BJ (cell line): Measurements from ENCODE around the gene EIF3L. TPM values are rescaled to one million over a fixed set of nuclear protein-coding genes. Genes with fewer than 3 reads are reported as not detected.

Source experiments
- CTCF ChIA-PET: fragments of 350-600 bp; formaldehyde crosslinking; extraction: SDS; loops from one replicate; lab custom pipeline; 2021; ENCODE audit warnings: antibody characterized with exemption, inconsistent platforms; lab: Yijun Ruan, JAX
- POLR2A ChIA-PET: fragments of 300-600 bp; sonication (Branson Sonifier 250); formaldehyde crosslinking; extraction: SDS; loops from one replicate; lab custom pipeline; 2021; ENCODE audit warnings: antibody characterized with exemption; lab: Charles Lee
- DNase-seq: peaks from one replicate; pipeline ENCODE4 v3.0.0-alpha.2; 2011; ENCODE audit warnings: low read depth
- H3K27me3 ChIP-seq: 2 replicates; pipeline ENCODE4 v1.6.0; 2011; ENCODE audit warnings: low read length; ENCODE audit not compliant: control insufficient read depth, insufficient read depth
- H3K36me3 ChIP-seq: 2 replicates; pipeline ENCODE4 v1.5.1; 2011; ENCODE audit warnings: low read length; ENCODE audit not compliant: control insufficient read depth, insufficient read depth
- H3K4me3 ChIP-seq: 2 replicates; pipeline ENCODE4 v1.5.1; 2011; ENCODE audit warnings: low read depth, mild to moderate bottlenecking, control low read depth, low read length
- CTCF ChIP-seq: IDR thresholded peaks from 2 replicates; pipeline ENCODE4 v1.5.1; 2011; ENCODE audit warnings: low read depth, mild to moderate bottlenecking, control low read depth, inconsistent platforms, low read length, moderate library complexity; ENCODE audit not compliant: insufficient read depth
- polyA plus RNA-seq: library from polyadenylated mRNA; depleted of rRNA; stranded (reverse); fragments of >200 nt; gene quantifications from 2 replicates; pipeline ENCODE4 v1.2.3, GENCODE V29; 2011

EIF3L gene
- polyA plus RNA-seq, 1 experiment, result 705 TPM

- ChIA-PET POLR2A (no interaction called here), CTCF (interaction anchor here (1.3 to 4.5 kb wide), 3 partner anchors 11 to 125 kb away, joined by 3 to 59 read pairs (median 5); no protein-coding TSS in a partner anchor)
- Histone ChIP-seq H3K27me3 (no peaks in the 10 kb centered on the region), H3K4me3 (peak overlapping the region; percentile 61), H3K36me3 (no peaks in the 10 kb centered on the region)
- no peak for DNase-seq
- no peak for TF ChIP-seq CTCF
Observed at GRCh38 chr22:37806409-37807333, 42.5 kb upstream of the EIF3L start.

GRCh38 chr22:37807410-37808293 lies 41.6 kb upstream of the EIF3L start, which contains the start of gene GCAT:
GCAT (plus strand) TSS chr22:37807934; CDS start chr22:37807968, 34 bp downstream.
- Histone ChIP-seq H3K36me3 (no peaks in the 10 kb centered on the region; the same call in 1 of the 2 replicates), H3K27me3 (no peaks in the 10 kb centered on the region), H3K4me3 (peak within 1 kb of the TSS; percentile 61)
- no peak for TF ChIP-seq CTCF
- ChIA-PET POLR2A (interaction anchor here (0.6 to 1.0 kb wide), 6 partner anchors 128 to 591 kb away, joined by 4 to 16 read pairs (median 8); partner anchors contain the start of gene LGALS1), CTCF (interaction anchor here (0.6 to 4.5 kb wide), 10 partner anchors 10 to 157 kb away, joined by 3 to 59 read pairs (median 3); no protein-coding TSS in a partner anchor)
- DNase-seq, result peak; percentile 84

- H3K4me3 ChIP-seq, result peak overlapping the region; percentile 61
- no peaks in the 10 kb centered on the region for H3K27me3 ChIP-seq
- POLR2A ChIA-PET, result interaction anchor here (0.6 to 1.0 kb wide), 7 partner anchors 128 to 590 kb away, joined by 4 to 19 read pairs (median 8); partner anchors contain the start of gene LGALS1
- CTCF ChIA-PET, result interaction anchor here (0.6 to 4.5 kb wide), 8 partner anchors 10 to 157 kb away, joined by 3 to 59 read pairs (median 3); no protein-coding TSS in a partner anchor
- H3K36me3 ChIP-seq, result peaks cover 1% of the 10 kb centered on the region
- no peak for TF ChIP-seq CTCF
- no peak for DNase-seq
Observed at GRCh38 chr22:37808294-37808657, 40.9 kb upstream of the EIF3L start.

GRCh38 chr22:37809672-37810333 lies 39.4 kb upstream of the EIF3L start:
- TF ChIP-seq CTCF, result no peak
- Histone ChIP-seq H3K4me3 (no peak overlapping the region), H3K27me3 (no peaks in the 10 kb centered on the region), H3K36me3 (peaks cover 2% of the 10 kb centered on the region)
- POLR2A ChIA-PET, result interaction anchor here (0.6 kb wide), 1 partner anchor 37 kb away, joined by 3 read pairs; no protein-coding TSS in a partner anchor
- CTCF ChIA-PET, result interaction anchor here (0.9 to 4.5 kb wide), 3 partner anchors 8 to 167 kb away, joined by 3 to 59 read pairs (median 4); no protein-coding TSS in a partner anchor
- DNase-seq, result no peak
